Measurements from ENCODE around the gene XXYLT1.
"Not testable (repeated sequence)": the region's sequence is repeated elsewhere in the genome, so short reads cannot be mapped to it uniquely, and the experiment has no call there.

The XXYLT1 gene

GRCh38 chr3:195249858-195250464, 21.0 kb downstream of the XXYLT1 start:
- DNase-seq, result peak; percentile 20

- DNase-seq, result no peak
Observed at GRCh38 chr3:195249057-195249770, 21.7 kb downstream of the XXYLT1 start.

- no peak for DNase-seq
Observed at GRCh38 chr3:195248281-195248680, 22.7 kb downstream of the XXYLT1 start.

- no peak for DNase-seq
Observed at GRCh38 chr3:195247863-195248189, 23.1 kb downstream of the XXYLT1 start.

- DNase-seq, result no peak
Observed at GRCh38 chr3:195247086-195247862, 23.7 kb downstream of the XXYLT1 start.

- no peak for DNase-seq
Observed at GRCh38 chr3:195246581-195246995, 24.4 kb downstream of the XXYLT1 start.

- no peak for DNase-seq
Observed at GRCh38 chr3:195245531-195245951, 25.4 kb downstream of the XXYLT1 start.

- no peak for DNase-seq
Observed at GRCh38 chr3:195241592-195242355, 29.2 kb downstream of the XXYLT1 start.

- no peak for DNase-seq
Observed at GRCh38 chr3:195240939-195241338, 30.0 kb downstream of the XXYLT1 start.

- no peak for DNase-seq
Observed at GRCh38 chr3:195240171-195240701, 30.7 kb downstream of the XXYLT1 start.

GRCh38 chr3:195239121-195239520, 31.8 kb downstream of the XXYLT1 start:
- DNase-seq, result no peak

GRCh38 chr3:195238586-195239118, 32.3 kb downstream of the XXYLT1 start:
- peak; percentile 56 for DNase-seq

- no peak for DNase-seq
Observed at GRCh38 chr3:195238081-195238571, 32.8 kb downstream of the XXYLT1 start.

GRCh38 chr3:195236801-195237570, 34.0 kb downstream of the XXYLT1 start:
- no peak for DNase-seq

- DNase-seq, result no peak
Observed at GRCh38 chr3:195236076-195236798, 34.7 kb downstream of the XXYLT1 start.

- no peak for DNase-seq
Observed at GRCh38 chr3:195230244-195230643, 40.7 kb downstream of the XXYLT1 start.

- DNase-seq, result not testable (repeated sequence)
Observed at GRCh38 chr3:195228886-195229285, 42.1 kb downstream of the XXYLT1 start.

- no peak for DNase-seq
Observed at GRCh38 chr3:195227871-195228270, 43.1 kb downstream of the XXYLT1 start.

- DNase-seq, result peak; percentile 40
Observed at GRCh38 chr3:195226900-195227447, 44.0 kb downstream of the XXYLT1 start.

- no peak for DNase-seq
Observed at GRCh38 chr3:195226445-195226844, 44.5 kb downstream of the XXYLT1 start.

Measured in eye (tissue), 1 donor.